K562 (cell line): ENCODE data around the gene ZFYVE28. TPM values are rescaled to one million over a fixed set of nuclear protein-coding genes. Genes with fewer than 3 reads are reported as not detected.

ENCODE experiments used
- ATF1 ChIP-seq, 2 experiments: fragments of 450-650 bp in 1 of 2; IDR thresholded peaks; 2 replicates each; pipeline ENCODE4 v1.6.1; 2016; ENCODE audit warnings: missing compliant biosample characterization in 1 of 2, missing genetic modification characterization in 1 of 2
- BRF1 ChIP-seq: IDR thresholded peaks from 3 replicates; pipeline ENCODE4 v1.6.1; 2011; ENCODE audit warnings: borderline replicate concordance, mild to moderate bottlenecking; ENCODE audit not compliant: insufficient read length; ENCODE audit errors: extremely low read depth
- CHD7 ChIP-seq: fragments of 200-600 bp; sonication (generic); IDR thresholded peaks from one replicate; pipeline ENCODE4 v1.6.1; 2012; ENCODE audit warnings: mild to moderate bottlenecking, low read depth, low read length, inconsistent platforms
- CREB1 ChIP-seq, 2 experiments: sonication (generic) in 1 of 2; formaldehyde crosslinking in 1 of 2; IDR thresholded peaks; 2 replicates each; pipeline versions ENCODE4 v1.6.1 to v1.8.0; 2012 to 2022; ENCODE audit warnings: inconsistent platforms in 1 of 2, mild to moderate bottlenecking in 1 of 2, missing genetic modification reagents in 1 of 2, moderate library complexity in 1 of 2
- HDAC2 ChIP-seq: fragments of 450-650 bp; IDR thresholded peaks from 2 replicates; pipeline ENCODE4 v1.6.1; 2016; ENCODE audit warnings: mild to moderate bottlenecking
- JUNB ChIP-seq: fragments of 450-650 bp; formaldehyde crosslinking; conservative IDR thresholded peaks from 2 replicates; pipeline ENCODE4 v1.4.0; 2020; ENCODE audit warnings: mild to moderate bottlenecking
- TCF7L2 ChIP-seq: fragments of 150-350 bp; IDR thresholded peaks from 2 replicates; pipeline ENCODE4 v1.6.1; 2016; ENCODE audit warnings: low read depth, mild to moderate bottlenecking, low read length, moderate library complexity
- polyA plus RNA-seq, 8 experiments: library from polyadenylated mRNA; depleted of rRNA in 4 of 8; stranded (reverse) in 5 of 8; unstranded in 3 of 8; fragments of >200 nt; fragmentation: Nextera tagmentation in 2 of 8; fragmentation: Illumina TruSeq in 1 of 8; extraction: Ambion mirVana in 2 of 8; extraction: Trizol in 1 of 8; gene quantifications; 2 replicates each; pipeline versions ENCODE4 v1.2.1 to v1.2.3, GENCODE V29; 2011 to 2014; ENCODE audit warnings: inconsistent platforms in 1 of 8, missing spikeins in 1 of 8
- total RNA-seq, 7 experiments: library from RNA; depleted of rRNA in 6 of 7; stranded (reverse); fragments of >200 nt in 6 of 7; fragmentation: Illumina TruSeq in 2 of 7; extraction: Trizol in 2 of 7; gene quantifications; 2 replicates each; pipeline versions ENCODE4 v1.2.1 to v1.2.3, GENCODE V29; 2011 to 2021; ENCODE audit warnings: low replicate concordance in 1 of 7

Gene ZFYVE28
- total and polyA plus RNA-seq, 9 of the 15 experiments (the other 6 are each of a cell fraction or from before 2014, with no cell fraction given), result 1.3 to 24.8 (median 8.9) TPM

- TF ChIP-seq CHD7 (no peak), BRF1 (no peak), HDAC2 (no peak), TCF7L2 (no peak), CREB1 (IDR thresholded peaks at IDR 0.05) (no peak), CREB1 (CRISPR knock-in tag; IDR thresholded peaks at IDR 0.05) (peak; percentile 48; the same call in 1 of the 2 replicates), JUNB (CRISPR knock-in tag) (no peak), ATF1 (CRISPR knock-in tag; IDR thresholded peaks at IDR 0.05) (no peak), ATF1 (tag; IDR thresholded peaks at IDR 0.05) (peak; percentile 58; the same call in 1 of the 2 replicates)
These were observed 53.8 kb downstream of the ZFYVE28 start (continued) for GRCh38 chr4:2364654-2365053.
